Glutamatergic neuron (in vitro differentiated cells): ENCODE data around the gene PRSS12. TPM values are rescaled to one million over a fixed set of nuclear protein-coding genes. Genes with fewer than 3 reads are reported as not detected.

Experiments used
- DNase-seq: peaks from one replicate; pipeline ENCODE4 v3.0.0; 2022
- H3K27ac Mint-ChIP-seq: one replicate; pipeline ENCODE4 v1.8.0; 2020; ENCODE audit warnings: mild to moderate bottlenecking, mixed read lengths, inconsistent platforms; ENCODE audit not compliant: unreplicated experiment
- H3K27me3 Mint-ChIP-seq: one replicate; pipeline ENCODE4 v1.8.0; 2020; ENCODE audit warnings: mild to moderate bottlenecking, moderate library complexity, mixed read lengths, inconsistent platforms; ENCODE audit not compliant: unreplicated experiment
- H3K36me3 Mint-ChIP-seq: one replicate; pipeline ENCODE4 v1.8.0; 2020; ENCODE audit warnings: mild to moderate bottlenecking, mixed read lengths, inconsistent platforms; ENCODE audit not compliant: unreplicated experiment
- H3K4me1 Mint-ChIP-seq: one replicate; pipeline ENCODE4 v1.8.0; 2020; ENCODE audit warnings: mild to moderate bottlenecking, low read depth, mixed read lengths, inconsistent platforms; ENCODE audit not compliant: unreplicated experiment
- H3K4me3 Mint-ChIP-seq: one replicate; pipeline ENCODE4 v1.8.0; 2020; ENCODE audit warnings: mild to moderate bottlenecking, mixed read lengths, inconsistent platforms; ENCODE audit not compliant: unreplicated experiment
- H3K9me3 Mint-ChIP-seq: one replicate; pipeline ENCODE4 v1.8.0; 2020; ENCODE audit warnings: mild to moderate bottlenecking, moderate library complexity, mixed read lengths, inconsistent platforms; ENCODE audit not compliant: unreplicated experiment
- CTCF ChIP-seq: fragments of 200-600 bp; sonication (generic); IDR thresholded peaks from one replicate; pipeline ENCODE4 v1.5.0; 2021; ENCODE audit not compliant: partially characterized antibody, unreplicated experiment
- total RNA-seq: library from RNA; stranded (reverse); fragmentation: NEBNext Ultra II Directional; extraction: Animal tissue kit (Norgen Biotek cat#: 25700); gene quantifications from one replicate; pipeline ENCODE4 v1.2.1, GENCODE V29; 2021; ENCODE audit not compliant: unreplicated experiment

The PRSS12 gene
- total RNA-seq, 1 donor from 2014 or later, result 113 TPM

GRCh38 chr4:118338518-118338917 is 14.3 kb downstream of the PRSS12 start:
- Mint-ChIP-seq H3K27ac (peak overlapping the region; percentile 81), H3K4me1 (peaks cover 41% of the 10 kb centered on the region), H3K9me3 (peaks cover 5% of the 10 kb centered on the region), H3K4me3 (peak overlapping the region; percentile 2), H3K27me3 (peaks cover 5% of the 10 kb centered on the region), H3K36me3 (no peaks in the 10 kb centered on the region)
- no peak for DNase-seq
- TF ChIP-seq CTCF, result no peak

GRCh38 chr4:118337954-118338353 is 14.8 kb downstream of the PRSS12 start:
- Mint-ChIP-seq H3K27ac (peak overlapping the region; percentile 81), H3K4me1 (peaks cover 40% of the 10 kb centered on the region), H3K4me3 (no peak overlapping the region), H3K9me3 (peaks cover 5% of the 10 kb centered on the region), H3K27me3 (peaks cover 5% of the 10 kb centered on the region), H3K36me3 (no peaks in the 10 kb centered on the region)
- TF ChIP-seq CTCF, result no peak
- no peak for DNase-seq

GRCh38 chr4:118335774-118336173 is 17.0 kb downstream of the PRSS12 start:
- peaks cover 5% of the 10 kb centered on the region for H3K27me3 Mint-ChIP-seq

GRCh38 chr4:118335324-118335723 is 17.5 kb downstream of the PRSS12 start:
- peaks cover 5% of the 10 kb centered on the region for H3K9me3 Mint-ChIP-seq

More at GRCh38 chr4:118335774-118336173, 17.0 kb downstream of the PRSS12 start:
- Mint-ChIP-seq H3K4me3 (peak overlapping the region; percentile 69), H3K36me3 (no peaks in the 10 kb centered on the region), H3K27ac (peak overlapping the region; percentile 93), H3K9me3 (peaks cover 5% of the 10 kb centered on the region), H3K4me1 (peaks cover 38% of the 10 kb centered on the region)
- TF ChIP-seq CTCF, result no peak
- DNase-seq, result no peak

GRCh38 chr4:118331352-118331751 is 21.5 kb downstream of the PRSS12 start:
- Mint-ChIP-seq H3K36me3 (no peaks in the 10 kb centered on the region), H3K27me3 (peaks cover 3% of the 10 kb centered on the region), H3K27ac (no peak overlapping the region), H3K4me1 (peaks cover 29% of the 10 kb centered on the region), H3K4me3 (no peak overlapping the region), H3K9me3 (peaks cover 4% of the 10 kb centered on the region)
- TF ChIP-seq CTCF, result no peak
- DNase-seq, result no peak

More at GRCh38 chr4:118335324-118335723, 17.5 kb downstream of the PRSS12 start:
- TF ChIP-seq CTCF, result no peak
- peak overlapping the region; percentile 69 for H3K4me3 Mint-ChIP-seq
- peaks cover 5% of the 10 kb centered on the region for H3K27me3 Mint-ChIP-seq
- H3K27ac Mint-ChIP-seq, result peak overlapping the region; percentile 93
- no peak for DNase-seq
- H3K4me1 Mint-ChIP-seq, result peaks cover 37% of the 10 kb centered on the region
- H3K36me3 Mint-ChIP-seq, result no peaks in the 10 kb centered on the region
